Neural progenitor cell (in vitro differentiated cells): ENCODE measurements around the gene NANOG. TPM values are rescaled to one million over a fixed set of nuclear protein-coding genes. Genes with fewer than 3 reads are reported as not detected.

Experiments used
- DNase-seq: peaks from one replicate; pipeline ENCODE4 v3.0.0-alpha.2; 2016; ENCODE audit warnings: low spot score
- H2AFZ ChIP-seq: fragments of 200-600 bp; sonication (generic); replicated peaks from 2 replicates; pipeline ENCODE4 v1.6.1; 2016; ENCODE audit warnings: antibody characterized with exemption
- H3F3A ChIP-seq: fragments of 200-600 bp; sonication (generic); 2 replicates; pipeline ENCODE4 v1.6.1; 2016; ENCODE audit warnings: antibody characterized with exemption, low read depth
- H3K27ac ChIP-seq: fragments of 200-600 bp; sonication (generic); 2 replicates; pipeline ENCODE4 v1.5.1; 2016; ENCODE audit warnings: mild to moderate bottlenecking
- H3K27me3 ChIP-seq: fragments of 200-600 bp; sonication (generic); 2 replicates; pipeline ENCODE4 v1.6.1; 2016; ENCODE audit warnings: mild to moderate bottlenecking, moderate library complexity
- H3K36me3 ChIP-seq: fragments of 200-600 bp; sonication (generic); 2 replicates; pipeline ENCODE4 v1.5.1; 2016
- H3K4me1 ChIP-seq: fragments of 200-600 bp; sonication (generic); 2 replicates; pipeline ENCODE4 v1.6.1; 2016; ENCODE audit warnings: mixed run types
- H3K4me2 ChIP-seq: fragments of 200-600 bp; sonication (generic); 2 replicates; pipeline ENCODE4 v1.6.1; 2016
- H3K4me3 ChIP-seq: fragments of 200-600 bp; sonication (generic); 2 replicates; pipeline ENCODE4 v1.5.1; 2016
- H3K79me2 ChIP-seq: fragments of 200-600 bp; sonication (generic); 2 replicates; pipeline ENCODE4 v1.6.1; 2016; ENCODE audit warnings: low read depth
- H3K9ac ChIP-seq: fragments of 200-600 bp; sonication (generic); 2 replicates; pipeline ENCODE4 v1.6.1; 2016
- H3K9me3 ChIP-seq: fragments of 200-600 bp; sonication (generic); 2 replicates; pipeline ENCODE4 v1.5.1; 2016; ENCODE audit warnings: low read depth
- H4K20me1 ChIP-seq: fragments of 200-600 bp; sonication (generic); 2 replicates; pipeline ENCODE4 v1.6.1; 2016; ENCODE audit warnings: low read depth
- H3K27ac Mint-ChIP-seq: 3 replicates; pipeline ENCODE4 v1.8.0; 2021; ENCODE audit warnings: mixed read lengths
- H3K27me3 Mint-ChIP-seq: 2 replicates; pipeline ENCODE4 v1.8.0; 2022; ENCODE audit warnings: low read depth, mild to moderate bottlenecking, inconsistent platforms, moderate library complexity, mixed read lengths; ENCODE audit not compliant: insufficient read depth
- H3K36me3 Mint-ChIP-seq: 3 replicates; pipeline ENCODE4 v1.8.0; 2021; ENCODE audit warnings: mixed read lengths
- H3K4me1 Mint-ChIP-seq: 3 replicates; pipeline ENCODE4 v1.8.0; 2021; ENCODE audit warnings: mixed read lengths
- H3K4me3 Mint-ChIP-seq: 3 replicates; pipeline ENCODE4 v1.8.0; 2021; ENCODE audit warnings: mild to moderate bottlenecking, moderate library complexity, mixed read lengths
- H3K9me3 Mint-ChIP-seq: 3 replicates; pipeline ENCODE4 v1.8.0; 2020; ENCODE audit warnings: mixed read lengths
- EZH2 ChIP-seq: fragments of 200-600 bp; sonication (generic); IDR thresholded peaks from 2 replicates; pipeline ENCODE4 v1.6.1; 2017; ENCODE audit warnings: antibody characterized with exemption, mild to moderate bottlenecking, moderate library complexity
- EZH2phosphoT487 ChIP-seq: fragments of 200-600 bp; sonication (generic); IDR thresholded peaks from 2 replicates; pipeline ENCODE4 v1.6.1; 2017; ENCODE audit warnings: antibody characterized with exemption
- total RNA-seq: library from RNA; depleted of rRNA; stranded (reverse); fragments of >200 nt; gene quantifications from 2 replicates; pipeline ENCODE4 v1.2.3, GENCODE V29; 2015; ENCODE audit warnings: low replicate concordance
- TF ChIP-seq, protein P1 (sequence below): fragments of 200-600 bp; sonication (generic); IDR thresholded peaks from 2 replicates; pipeline ENCODE4 v1.5.1; 2017; ENCODE audit warnings: antibody characterized with exemption, mild to moderate bottlenecking

NANOG gene
- total RNA-seq, 1 donor from 2014 or later, result not detected

DNA sequence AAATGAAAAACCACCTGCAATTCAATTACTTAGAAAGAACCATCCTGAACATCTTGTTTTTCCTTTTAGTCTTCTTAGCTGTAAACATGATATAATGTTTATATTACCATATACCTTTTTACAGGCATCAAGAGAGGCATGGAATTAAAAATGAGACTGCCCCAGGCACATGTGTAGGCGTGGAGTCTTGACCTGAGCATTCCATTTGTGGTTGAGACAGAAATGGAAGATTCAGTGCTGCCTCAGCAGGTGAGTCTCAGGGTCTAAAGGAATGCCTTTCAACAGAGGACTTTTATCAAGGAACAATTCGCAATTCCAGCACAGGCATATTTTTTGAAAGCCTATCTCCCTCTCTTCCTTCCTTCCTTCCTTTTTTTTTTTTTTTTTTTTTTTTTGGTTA is 32.2 kb upstream of the NANOG start:
- H3K36me3 Mint-ChIP-seq, result no peaks in the 10 kb centered on the region
- Histone ChIP-seq H3K4me1 (peaks cover 10% of the 10 kb centered on the region), H3K9ac (no peak overlapping the region), H3F3A (peaks cover 8% of the 10 kb centered on the region), H3K27me3 (no peaks in the 10 kb centered on the region), H2AFZ (no peak overlapping the region), H3K27ac (no peak overlapping the region), H3K9me3 (no peaks in the 10 kb centered on the region), H3K36me3 (no peaks in the 10 kb centered on the region), H3K79me2 (no peaks in the 10 kb centered on the region), H3K4me2 (no peak overlapping the region), H3K4me3 (no peak overlapping the region), H4K20me1 (no peaks in the 10 kb centered on the region)
- peaks cover 2% of the 10 kb centered on the region for H3K27me3 Mint-ChIP-seq
- no peaks in the 10 kb centered on the region for H3K9me3 Mint-ChIP-seq
- TF ChIP-seq EZH2 (no peak), EZH2phosphoT487 (no peak)
- TF ChIP-seq, protein P1, sequence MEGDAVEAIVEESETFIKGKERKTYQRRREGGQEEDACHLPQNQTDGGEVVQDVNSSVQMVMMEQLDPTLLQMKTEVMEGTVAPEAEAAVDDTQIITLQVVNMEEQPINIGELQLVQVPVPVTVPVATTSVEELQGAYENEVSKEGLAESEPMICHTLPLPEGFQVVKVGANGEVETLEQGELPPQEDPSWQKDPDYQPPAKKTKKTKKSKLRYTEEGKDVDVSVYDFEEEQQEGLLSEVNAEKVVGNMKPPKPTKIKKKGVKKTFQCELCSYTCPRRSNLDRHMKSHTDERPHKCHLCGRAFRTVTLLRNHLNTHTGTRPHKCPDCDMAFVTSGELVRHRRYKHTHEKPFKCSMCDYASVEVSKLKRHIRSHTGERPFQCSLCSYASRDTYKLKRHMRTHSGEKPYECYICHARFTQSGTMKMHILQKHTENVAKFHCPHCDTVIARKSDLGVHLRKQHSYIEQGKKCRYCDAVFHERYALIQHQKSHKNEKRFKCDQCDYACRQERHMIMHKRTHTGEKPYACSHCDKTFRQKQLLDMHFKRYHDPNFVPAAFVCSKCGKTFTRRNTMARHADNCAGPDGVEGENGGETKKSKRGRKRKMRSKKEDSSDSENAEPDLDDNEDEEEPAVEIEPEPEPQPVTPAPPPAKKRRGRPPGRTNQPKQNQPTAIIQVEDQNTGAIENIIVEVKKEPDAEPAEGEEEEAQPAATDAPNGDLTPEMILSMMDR, result no peak
- DNase-seq, result no peak
- H3K27ac Mint-ChIP-seq, result no peak overlapping the region
- peaks cover 11% of the 10 kb centered on the region for H3K4me1 Mint-ChIP-seq
- H3K4me3 Mint-ChIP-seq, result no peak overlapping the region

DNA sequence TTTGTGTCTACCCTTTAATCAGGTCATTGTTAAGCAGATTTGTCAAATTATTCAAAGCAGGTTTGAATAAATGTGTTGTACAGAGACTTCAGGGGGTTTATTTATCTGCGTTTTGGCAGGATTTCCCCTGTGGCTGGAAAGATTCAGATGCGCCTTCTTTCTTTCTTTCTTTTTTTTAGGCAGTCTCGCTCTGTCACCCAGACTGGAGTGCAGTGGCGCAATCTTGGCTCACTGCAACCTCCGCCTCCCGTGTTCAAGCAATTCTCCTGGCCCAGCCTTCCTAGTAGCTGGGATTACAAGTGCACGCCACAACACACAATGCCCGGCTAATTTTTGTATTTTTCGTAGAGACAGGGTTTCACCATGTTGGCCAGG is 30.4 kb upstream of the NANOG start:
- Histone ChIP-seq H3K4me3 (no peak overlapping the region), H2AFZ (peak overlapping the region; percentile 67), H3K4me1 (peaks cover 10% of the 10 kb centered on the region), H3K79me2 (no peaks in the 10 kb centered on the region), H4K20me1 (no peaks in the 10 kb centered on the region), H3F3A (peaks cover 8% of the 10 kb centered on the region), H3K4me2 (peak overlapping the region; percentile 58), H3K9ac (no peak overlapping the region), H3K27ac (no peak overlapping the region), H3K9me3 (no peaks in the 10 kb centered on the region), H3K36me3 (no peaks in the 10 kb centered on the region), H3K27me3 (no peaks in the 10 kb centered on the region)
- Mint-ChIP-seq H3K27ac (no peak overlapping the region), H3K36me3 (no peaks in the 10 kb centered on the region), H3K9me3 (peaks cover 2% of the 10 kb centered on the region), H3K4me3 (no peak overlapping the region), H3K4me1 (peaks cover 11% of the 10 kb centered on the region), H3K27me3 (peaks cover 4% of the 10 kb centered on the region)
- no peak for TF ChIP-seq EZH2
- no peak for TF ChIP-seq EZH2phosphoT487
- DNase-seq, result no peak

DNA sequence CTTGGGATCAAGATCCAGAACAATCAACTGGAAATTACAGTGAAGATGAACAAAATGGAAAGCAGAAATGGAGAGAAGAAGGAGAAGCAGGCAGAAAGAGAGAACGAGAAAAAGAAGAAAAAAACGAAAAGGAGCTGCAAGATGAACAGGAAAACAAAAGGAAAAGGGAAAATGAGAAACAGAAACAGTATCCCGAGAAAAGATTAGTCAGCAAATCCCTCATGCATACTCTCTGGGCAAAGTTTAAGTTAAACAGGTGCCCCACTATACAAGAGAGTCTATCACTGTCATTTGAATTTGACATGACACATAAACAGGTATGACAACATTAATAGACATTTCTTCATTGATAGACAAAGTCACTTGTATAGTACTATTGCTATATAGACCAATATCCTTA is 19.2 kb upstream of the NANOG start:
- no peak overlapping the region for H3K27ac Mint-ChIP-seq
- H3K27ac ChIP-seq, result no peak overlapping the region
- peaks cover 2% of the 10 kb centered on the region for H3K27me3 Mint-ChIP-seq
- no peaks in the 10 kb centered on the region for H3K36me3 ChIP-seq
- no peak overlapping the region for H3K4me3 Mint-ChIP-seq
- no peak overlapping the region for H3K9ac ChIP-seq
- TF ChIP-seq EZH2phosphoT487 (no peak), EZH2 (no peak)
- TF ChIP-seq, protein P1, result no peak
- no peaks in the 10 kb centered on the region for H3K4me1 ChIP-seq
- H3K9me3 Mint-ChIP-seq, result no peaks in the 10 kb centered on the region
- H3K4me1 Mint-ChIP-seq, result peaks cover 3% of the 10 kb centered on the region
- no peak overlapping the region for H3K4me2 ChIP-seq
- no peak overlapping the region for H3K4me3 ChIP-seq
- H2AFZ ChIP-seq, result no peak overlapping the region
- no peaks in the 10 kb centered on the region for H3K79me2 ChIP-seq
- H3F3A ChIP-seq, result no peaks in the 10 kb centered on the region
- H3K27me3 ChIP-seq, result no peaks in the 10 kb centered on the region
- no peaks in the 10 kb centered on the region for H4K20me1 ChIP-seq
- DNase-seq, result no peak
- H3K36me3 Mint-ChIP-seq, result no peaks in the 10 kb centered on the region
- no peaks in the 10 kb centered on the region for H3K9me3 ChIP-seq

DNA sequence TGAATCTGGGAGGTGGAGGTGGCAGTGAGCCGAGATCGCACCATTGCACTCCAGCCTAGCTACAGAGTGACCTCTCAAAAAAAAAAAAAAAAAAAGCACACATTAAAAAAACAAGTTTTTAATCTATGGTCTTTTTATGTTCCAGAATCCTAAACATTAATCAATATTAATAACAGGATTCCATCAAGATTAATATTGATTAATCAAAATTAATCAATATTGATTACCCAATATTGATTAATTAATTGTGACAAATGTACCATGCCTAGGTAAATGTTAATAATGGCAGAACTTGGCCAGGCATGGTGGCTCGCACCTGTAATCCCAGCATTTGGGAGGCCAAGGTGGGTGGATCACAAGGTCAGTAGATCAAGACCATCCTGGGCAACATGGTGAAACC is 7.9 kb upstream of the NANOG start:
- Histone ChIP-seq H3K4me1 (no peaks in the 10 kb centered on the region), H3K4me3 (no peak overlapping the region), H3K9ac (no peak overlapping the region), H2AFZ (no peak overlapping the region), H3K27ac (no peak overlapping the region), H3K9me3 (no peaks in the 10 kb centered on the region), H3K79me2 (no peaks in the 10 kb centered on the region), H3F3A (no peaks in the 10 kb centered on the region), H3K36me3 (no peaks in the 10 kb centered on the region), H4K20me1 (no peaks in the 10 kb centered on the region), H3K4me2 (no peak overlapping the region), H3K27me3 (no peaks in the 10 kb centered on the region)
- H3K4me3 Mint-ChIP-seq, result no peak overlapping the region
- no peaks in the 10 kb centered on the region for H3K9me3 Mint-ChIP-seq
- H3K4me1 Mint-ChIP-seq, result peaks cover 2% of the 10 kb centered on the region
- no peaks in the 10 kb centered on the region for H3K36me3 Mint-ChIP-seq
- H3K27me3 Mint-ChIP-seq, result no peaks in the 10 kb centered on the region
- TF ChIP-seq EZH2phosphoT487 (no peak), EZH2 (no peak)
- TF ChIP-seq, protein P1, result no peak
- no peak for DNase-seq
- no peak overlapping the region for H3K27ac Mint-ChIP-seq
